Vagina (tissue), 2 donors: ENCODE data around the gene UST. TPM values are rescaled to one million over a fixed set of nuclear protein-coding genes. Genes with fewer than 3 reads are reported as not detected.
A peak's percentile ranks its signal among the peaks of the same experiment; 100 is the strongest.

ENCODE experiments used
- DNase-seq, 2 donors: peaks; one replicate each; pipeline ENCODE4 v3.0.0-alpha.2; 2017; ENCODE audit errors: extremely low spot score in 2 of 2
- H3K27ac ChIP-seq: fragments of 200-600 bp; sonication (generic); one replicate; pipeline ENCODE4 v1.5.1; 2019
- H3K27me3 ChIP-seq: fragments of 200-600 bp; sonication (generic); one replicate; pipeline ENCODE4 v1.5.1; 2019
- H3K36me3 ChIP-seq, 2 donors: fragments of 200-600 bp; sonication (generic); one replicate each; pipeline ENCODE4 v1.5.1; 2017 to 2019
- H3K4me1 ChIP-seq: fragments of 200-600 bp; sonication (generic); one replicate; pipeline ENCODE4 v1.5.1; 2019
- H3K4me3 ChIP-seq, 2 donors: fragments of 200-600 bp; sonication (generic); 1 replicate in 1 of 2; 2 replicates in 1 of 2; pipeline ENCODE4 v1.5.1; 2016 to 2019
- H3K9me3 ChIP-seq: fragments of 200-600 bp; sonication (generic); one replicate; pipeline ENCODE4 v1.5.1; 2019
- CTCF ChIP-seq, 3 experiments: fragments of 450-650 bp in 2 of 3; fragments of 200-600 bp in 1 of 3; sonication (generic) in 1 of 3; IDR thresholded peaks; one replicate each; pipeline ENCODE4 v1.5.1; 2017 to 2019; ENCODE audit warnings: antibody characterized with exemption in 3 of 3, mild to moderate bottlenecking in 2 of 3, moderate library complexity in 2 of 3
- POLR2A ChIP-seq, 2 donors: fragments of 450-650 bp; IDR thresholded peaks; one replicate each; pipeline ENCODE4 v1.6.1; 2017; ENCODE audit warnings: antibody characterized with exemption in 2 of 2, mild to moderate bottlenecking in 2 of 2, moderate library complexity in 2 of 2
- POLR2AphosphoS5 ChIP-seq, 2 donors: sonication (generic); formaldehyde crosslinking; IDR thresholded peaks; one replicate each; pipeline ENCODE4 v1.9.0; 2017; ENCODE audit warnings: antibody characterized with exemption in 2 of 2, mild to moderate bottlenecking in 2 of 2, low read depth in 1 of 2; ENCODE audit not compliant: insufficient read depth in 1 of 2
- intact Hi-C: fragments of 100-400 bp; cut with DNase I; formaldehyde crosslinking; loops from one replicate; pipeline ENCODE4 v1.15.1; 2023
- total RNA-seq: library from RNA; depleted of rRNA; stranded (reverse); fragments of >200 nt; gene quantifications from one replicate; pipeline ENCODE4 v1.2.3, GENCODE V29; 2016

Gene UST
- total RNA-seq, 1 donor from 2014 or later = 14.2 TPM

GRCh38 chr6:148743476-148743875, 3.4 kb upstream of the UST start:
- Histone ChIP-seq H3K4me3 (no peak overlapping the region), H3K9me3 (no peaks in the 10 kb centered on the region), H3K4me1 (peaks cover 10% of the 10 kb centered on the region), H3K27ac (no peak overlapping the region), H3K27me3 (no peaks in the 10 kb centered on the region), H3K36me3 (no peaks in the 10 kb centered on the region)
- no peak for TF ChIP-seq POLR2A (IDR thresholded peaks at IDR 0.05)
- TF ChIP-seq POLR2AphosphoS5 (IDR thresholded peaks at IDR 0.05; ENCODE audit: insufficient read depth in 1 of 2, low read depth in 1 of 2) = no peak
- no peak for TF ChIP-seq CTCF (IDR thresholded peaks at IDR 0.05)
- DNase-seq = no peak
- intact Hi-C loops = loop anchor here (10.0 kb wide), 1 partner anchor 201 kb away; no protein-coding TSS in a partner anchor

- Histone ChIP-seq H3K4me3 (peak overlapping the region; percentile 74 to 86), H3K4me1 (peaks cover 22% of the 10 kb centered on the region), H3K27ac (peak overlapping the region; percentile 95), H3K27me3 (no peaks in the 10 kb centered on the region), H3K9me3 (no peaks in the 10 kb centered on the region), H3K36me3 (no peaks in the 10 kb centered on the region)
- no peak for DNase-seq
- TF ChIP-seq POLR2AphosphoS5 (IDR thresholded peaks at IDR 0.05; ENCODE audit: insufficient read depth in 1 of 2, low read depth in 1 of 2) (no peak), CTCF (IDR thresholded peaks at IDR 0.05) (no peak), POLR2A (IDR thresholded peaks at IDR 0.05) (no peak)
- intact Hi-C loops = loop anchor here (10.0 kb wide), 1 partner anchor 199 kb away; no protein-coding TSS in a partner anchor
These were observed 904 bp upstream of the UST start for GRCh38 chr6:148745926-148746325.

- Histone ChIP-seq H3K36me3 (no peaks in the 10 kb centered on the region), H3K27me3 (no peaks in the 10 kb centered on the region), H3K4me1 (peaks cover 22% of the 10 kb centered on the region), H3K27ac (peak overlapping the region; percentile 95), H3K4me3 (peak overlapping the region; percentile 74 to 86), H3K9me3 (no peaks in the 10 kb centered on the region)
- no peak for TF ChIP-seq POLR2AphosphoS5 (IDR thresholded peaks at IDR 0.05; ENCODE audit: insufficient read depth in 1 of 2, low read depth in 1 of 2)
- TF ChIP-seq POLR2A (IDR thresholded peaks at IDR 0.05) = no peak
- no peak for TF ChIP-seq CTCF (IDR thresholded peaks at IDR 0.05)
- no peak for DNase-seq
- intact Hi-C loops = loop anchor here (10.0 kb wide), 1 partner anchor 198 kb away; no protein-coding TSS in a partner anchor
These were observed 278 bp downstream of the UST start for GRCh38 chr6:148747145-148747470.

GRCh38 chr6:148747471-148748165, 788 bp downstream of the UST start:
- Histone ChIP-seq H3K36me3 (no peaks in the 10 kb centered on the region), H3K27ac (peak overlapping the region; percentile 95), H3K4me1 (peaks cover 22% of the 10 kb centered on the region), H3K27me3 (no peaks in the 10 kb centered on the region), H3K9me3 (no peaks in the 10 kb centered on the region), H3K4me3 (peak overlapping the region; percentile 74 to 86)
- peak in 1 of 2 donors; percentile 48 for TF ChIP-seq POLR2AphosphoS5 (IDR thresholded peaks at IDR 0.05; ENCODE audit: insufficient read depth in 1 of 2, low read depth in 1 of 2)
- no peak for TF ChIP-seq CTCF (IDR thresholded peaks at IDR 0.05)
- no peak for TF ChIP-seq POLR2A (IDR thresholded peaks at IDR 0.05)
- intact Hi-C loops = loop anchor here (10.0 kb wide), 1 partner anchor 197 kb away; no protein-coding TSS in a partner anchor
- DNase-seq = no peak

- Histone ChIP-seq H3K27me3 (no peaks in the 10 kb centered on the region), H3K4me3 (no peak overlapping the region), H3K27ac (no peak overlapping the region), H3K36me3 (no peaks in the 10 kb centered on the region), H3K4me1 (peaks cover 22% of the 10 kb centered on the region), H3K9me3 (no peaks in the 10 kb centered on the region)
- no peak for DNase-seq
- no peak for TF ChIP-seq POLR2AphosphoS5 (IDR thresholded peaks at IDR 0.05; ENCODE audit: insufficient read depth in 1 of 2, low read depth in 1 of 2)
- no peak for TF ChIP-seq CTCF (IDR thresholded peaks at IDR 0.05)
- TF ChIP-seq POLR2A (IDR thresholded peaks at IDR 0.05) = no peak
- intact Hi-C loops = loop anchor here (10.0 kb wide), 1 partner anchor 195 kb away; no protein-coding TSS in a partner anchor
These were observed 2.8 kb downstream of the UST start for GRCh38 chr6:148749674-148750073.
